Endodermal cell (in vitro differentiated cells): ENCODE results near the gene FAM89A. TPM values are rescaled to one million over a fixed set of nuclear protein-coding genes. Genes with fewer than 3 reads are reported as not detected.
"Not testable (repeated sequence)": the region's sequence is repeated elsewhere in the genome, so short reads cannot be mapped to it uniquely, and the experiment has no call there.

Experiments
- DNase-seq: peaks from one replicate; pipeline ENCODE4 v3.0.0-alpha.2; 2017
- H3K27ac ChIP-seq: 2 replicates; pipeline ENCODE4 v1.5.1; 2013; ENCODE audit warnings: mild to moderate bottlenecking, low read depth, low read length, moderate library complexity
- H3K27me3 ChIP-seq: 2 replicates; pipeline ENCODE4 v1.6.1; 2013; ENCODE audit warnings: mild to moderate bottlenecking, low read length, moderate library complexity; ENCODE audit not compliant: insufficient read depth, control insufficient read depth, poor library complexity, severe bottlenecking
- H3K36me3 ChIP-seq: 2 replicates; pipeline ENCODE4 v1.7.0; 2013; ENCODE audit warnings: mild to moderate bottlenecking, low read length, moderate library complexity; ENCODE audit not compliant: control insufficient read depth, insufficient read depth
- H3K4me1 ChIP-seq: one replicate; pipeline ENCODE4 v1.7.0; 2013; ENCODE audit warnings: low read length; ENCODE audit not compliant: control insufficient read depth, insufficient read depth
- H3K4me3 ChIP-seq: 2 replicates; pipeline ENCODE4 v1.5.1; 2013; ENCODE audit warnings: mild to moderate bottlenecking, low read length, moderate library complexity
- H3K9ac ChIP-seq: 2 replicates; pipeline ENCODE4 v1.6.1; 2013; ENCODE audit warnings: mild to moderate bottlenecking, low read length, moderate library complexity; ENCODE audit not compliant: poor library complexity, severe bottlenecking; ENCODE audit errors: extremely low read depth
- H3K9me3 ChIP-seq: 2 replicates; pipeline ENCODE4 v1.6.1; 2013; ENCODE audit warnings: mild to moderate bottlenecking, low read length, moderate library complexity; ENCODE audit not compliant: control insufficient read depth
- H3K27ac Mint-ChIP-seq: 2 replicates; pipeline ENCODE4 v1.8.0; 2020; ENCODE audit warnings: mixed read lengths
- H3K27me3 Mint-ChIP-seq: 2 replicates; pipeline ENCODE4 v1.8.0; 2021; ENCODE audit warnings: mild to moderate bottlenecking, mixed read lengths; ENCODE audit not compliant: insufficient read depth
- H3K36me3 Mint-ChIP-seq: 2 replicates; pipeline ENCODE4 v1.8.0; 2020; ENCODE audit warnings: low read depth, mixed read lengths
- H3K4me1 Mint-ChIP-seq: 2 replicates; pipeline ENCODE4 v1.8.0; 2020; ENCODE audit warnings: mixed read lengths
- H3K4me3 Mint-ChIP-seq: 2 replicates; pipeline ENCODE4 v1.8.0; 2020; ENCODE audit warnings: mild to moderate bottlenecking, moderate library complexity, mixed read lengths
- H3K9me3 Mint-ChIP-seq: 2 replicates; pipeline ENCODE4 v1.8.0; 2020; ENCODE audit warnings: mild to moderate bottlenecking, mixed read lengths
- WGBS, 2 experiments: methylation state at CpG; one replicate each; pipeline versions ENCODE4 v1.1.5 to v1.1.7; 2013; ENCODE audit warnings: missing lambda C conversion rate in 2 of 2, mixed read lengths in 1 of 2; ENCODE audit not compliant: insufficient coverage in 1 of 2, insufficient read length in 1 of 2; 5-methylcytosine and 5-hydroxymethylcytosine counted together
- total RNA-seq, 2 donors: library from RNA; stranded (reverse); fragmentation: NEBNext Ultra II Directional in 1 of 2; extraction: Animal tissue kit (Norgen Biotek cat#: 25700) in 1 of 2; gene quantifications; 2 replicates in 1 of 2; 3 replicates in 1 of 2; pipeline ENCODE4 v1.2.1, GENCODE V29; 2021
- TF ChIP-seq, protein P1 (sequence below): fragments of 200-600 bp; sonication (generic); conservative IDR thresholded peaks from 2 replicates; pipeline ENCODE4 v1.5.0; 2021; ENCODE audit warnings: antibody characterized with exemption, mild to moderate bottlenecking

Gene FAM89A
- total RNA-seq, 2 donors from 2014 or later, result 55.9 to 57.7 TPM

DNA sequence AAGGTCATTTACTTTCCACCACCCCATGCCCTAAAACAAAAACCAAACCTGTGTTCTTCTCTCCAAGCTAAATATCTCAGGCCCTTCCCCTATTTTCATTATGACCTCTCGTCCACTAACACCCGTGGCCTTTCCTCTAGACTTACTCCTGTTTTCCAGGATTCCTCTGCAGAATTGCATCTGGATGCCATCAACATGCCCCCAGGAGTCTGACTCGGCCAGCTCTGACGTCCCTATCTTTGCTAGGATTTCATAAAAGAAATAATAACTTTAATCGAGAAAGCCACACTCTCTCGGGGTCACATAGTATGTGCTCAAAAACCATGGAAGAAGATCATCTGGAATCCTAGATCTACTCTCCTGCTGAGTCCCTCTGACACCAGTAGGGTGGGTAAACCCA is 13.5 kb downstream of the FAM89A start:
- Mint-ChIP-seq H3K36me3 (peaks cover 53% of the 10 kb centered on the region), H3K27me3 (no peaks in the 10 kb centered on the region), H3K4me1 (peaks cover 32% of the 10 kb centered on the region), H3K9me3 (no peaks in the 10 kb centered on the region), H3K4me3 (no peak overlapping the region), H3K27ac (no peak overlapping the region)
- 89 to 91% methylated on average over 6 of the region's 6 CpGs for WGBS, 2 experiments
- no peak overlapping the region for H3K4me3 ChIP-seq
- H3K9ac ChIP-seq, result no peak overlapping the region
- peaks cover 8% of the 10 kb centered on the region for H3K9me3 ChIP-seq
- no peaks in the 10 kb centered on the region for H3K27me3 ChIP-seq
- H3K4me1 ChIP-seq, result no peaks in the 10 kb centered on the region
- TF ChIP-seq, protein P1, sequence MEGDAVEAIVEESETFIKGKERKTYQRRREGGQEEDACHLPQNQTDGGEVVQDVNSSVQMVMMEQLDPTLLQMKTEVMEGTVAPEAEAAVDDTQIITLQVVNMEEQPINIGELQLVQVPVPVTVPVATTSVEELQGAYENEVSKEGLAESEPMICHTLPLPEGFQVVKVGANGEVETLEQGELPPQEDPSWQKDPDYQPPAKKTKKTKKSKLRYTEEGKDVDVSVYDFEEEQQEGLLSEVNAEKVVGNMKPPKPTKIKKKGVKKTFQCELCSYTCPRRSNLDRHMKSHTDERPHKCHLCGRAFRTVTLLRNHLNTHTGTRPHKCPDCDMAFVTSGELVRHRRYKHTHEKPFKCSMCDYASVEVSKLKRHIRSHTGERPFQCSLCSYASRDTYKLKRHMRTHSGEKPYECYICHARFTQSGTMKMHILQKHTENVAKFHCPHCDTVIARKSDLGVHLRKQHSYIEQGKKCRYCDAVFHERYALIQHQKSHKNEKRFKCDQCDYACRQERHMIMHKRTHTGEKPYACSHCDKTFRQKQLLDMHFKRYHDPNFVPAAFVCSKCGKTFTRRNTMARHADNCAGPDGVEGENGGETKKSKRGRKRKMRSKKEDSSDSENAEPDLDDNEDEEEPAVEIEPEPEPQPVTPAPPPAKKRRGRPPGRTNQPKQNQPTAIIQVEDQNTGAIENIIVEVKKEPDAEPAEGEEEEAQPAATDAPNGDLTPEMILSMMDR, result no peak
- no peak for DNase-seq
- H3K36me3 ChIP-seq, result peaks cover 35% of the 10 kb centered on the region
- no peak overlapping the region for H3K27ac ChIP-seq

DNA sequence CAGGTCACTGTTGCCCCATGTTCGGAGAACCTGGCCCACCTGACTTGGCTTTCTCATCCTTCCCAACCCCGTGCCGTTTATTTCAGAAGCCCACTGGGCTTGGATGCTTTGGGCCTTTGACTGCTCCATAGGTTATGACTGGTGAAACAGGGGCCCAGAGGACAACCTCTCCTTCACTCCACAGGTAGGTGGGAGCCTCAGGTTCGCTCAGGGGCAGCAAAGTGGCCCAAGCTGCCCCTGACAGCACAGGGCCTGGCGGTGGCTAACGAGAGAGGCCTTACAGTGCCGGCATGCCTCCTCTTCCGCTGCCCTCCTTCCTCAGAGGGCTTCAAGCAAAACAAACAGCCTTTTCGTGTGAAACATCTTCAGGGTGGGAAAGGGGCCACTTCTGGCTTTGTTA is 16.9 kb downstream of the FAM89A start:
- Mint-ChIP-seq H3K27me3 (peaks cover 4% of the 10 kb centered on the region), H3K4me3 (no peak overlapping the region), H3K4me1 (peaks cover 31% of the 10 kb centered on the region), H3K27ac (peak overlapping the region; percentile 26), H3K36me3 (peaks cover 58% of the 10 kb centered on the region), H3K9me3 (no peaks in the 10 kb centered on the region)
- Histone ChIP-seq H3K27me3 (no peaks in the 10 kb centered on the region), H3K4me1 (no peaks in the 10 kb centered on the region), H3K27ac (no peak overlapping the region), H3K4me3 (no peak overlapping the region), H3K9ac (no peak overlapping the region), H3K36me3 (peaks cover 49% of the 10 kb centered on the region), H3K9me3 (no peaks in the 10 kb centered on the region)
- TF ChIP-seq, protein P1, result no peak
- 95 to 97% methylated on average over 6 to 9 of the region's 9 CpGs for WGBS, 2 experiments
- peak; percentile 34 for DNase-seq

DNA sequence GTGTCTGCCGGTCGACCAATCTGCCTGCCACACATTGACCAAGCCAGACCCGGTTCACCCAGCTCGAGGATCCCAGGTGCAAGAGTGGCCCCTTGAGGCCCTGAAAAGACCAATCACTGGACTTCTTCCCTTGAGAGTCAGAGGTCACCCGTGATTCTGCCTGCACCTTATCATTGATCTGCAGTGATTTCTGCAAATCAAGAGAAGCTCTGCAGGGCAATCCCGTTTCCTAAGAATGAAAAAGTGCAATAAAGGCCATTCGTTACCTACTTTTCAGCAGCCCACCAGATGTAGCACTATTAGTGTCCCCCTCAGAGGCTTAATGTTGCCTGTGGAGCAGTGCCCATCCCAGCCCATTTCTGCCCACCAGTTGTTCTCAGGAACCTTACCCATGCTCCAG is 17.5 kb downstream of the FAM89A start:
- H3K9ac ChIP-seq, H3K4me1 ChIP-seq, H3K27me3 ChIP-seq, H3K9me3 Mint-ChIP-seq, H3K27ac ChIP-seq, H3K27ac Mint-ChIP-seq, H3K9me3 ChIP-seq, H3K4me3 ChIP-seq, H3K4me3 Mint-ChIP-seq, H3K27me3 Mint-ChIP-seq: not testable (repeated sequence)
- peaks cover 47% of the 10 kb centered on the region for H3K36me3 ChIP-seq
- H3K36me3 Mint-ChIP-seq, result peaks cover 61% of the 10 kb centered on the region
- peak; percentile 19 for DNase-seq
- 95 to 100% methylated on average over 4 to 7 of the region's 7 CpGs for WGBS, 2 experiments
- H3K4me1 Mint-ChIP-seq, result peaks cover 26% of the 10 kb centered on the region

DNA sequence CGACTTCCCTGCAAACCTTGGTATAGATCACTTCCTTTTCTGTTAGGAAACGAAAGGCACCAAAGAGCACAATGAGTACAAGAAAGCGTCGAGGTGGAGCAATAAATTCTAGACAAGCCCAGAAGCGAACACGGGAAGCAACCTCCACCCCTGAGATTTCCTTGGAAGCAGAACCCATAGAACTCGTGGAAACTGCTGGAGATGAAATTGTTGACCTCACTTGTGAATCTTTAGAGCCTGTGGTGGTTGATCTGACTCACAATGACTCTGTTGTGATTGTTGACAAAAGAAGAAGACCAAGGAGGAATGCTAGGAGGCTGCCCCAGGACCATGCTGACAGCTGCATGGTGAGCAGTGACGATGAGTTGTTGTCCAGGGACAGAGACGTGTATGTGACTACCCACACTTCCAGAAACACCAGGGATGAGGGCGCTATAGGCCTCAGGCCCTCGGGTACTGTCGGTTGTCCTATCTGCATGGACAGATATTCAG is 18.5 kb downstream of the FAM89A start:
- TF ChIP-seq, protein P1, result no peak
- DNase-seq, result peak; percentile 51
- no peak overlapping the region for H3K4me3 Mint-ChIP-seq
- H3K36me3 Mint-ChIP-seq, result peaks cover 67% of the 10 kb centered on the region
- no peaks in the 10 kb centered on the region for H3K9me3 Mint-ChIP-seq
- no peak overlapping the region for H3K27ac ChIP-seq
- H3K4me3 ChIP-seq, result no peak overlapping the region
- 93% methylated on average over 11 to 12 of the region's 12 CpGs for WGBS, 2 experiments
- H3K9ac ChIP-seq, result no peak overlapping the region
- H3K27me3 Mint-ChIP-seq, result peaks cover 4% of the 10 kb centered on the region
- H3K27ac Mint-ChIP-seq, result no peak overlapping the region
- H3K27me3 ChIP-seq, result no peaks in the 10 kb centered on the region
- no peaks in the 10 kb centered on the region for H3K9me3 ChIP-seq
- H3K36me3 ChIP-seq, result peaks cover 48% of the 10 kb centered on the region
- H3K4me1 ChIP-seq, result no peaks in the 10 kb centered on the region
- peaks cover 21% of the 10 kb centered on the region for H3K4me1 Mint-ChIP-seq
